ENCODE results near the gene MAP4K4.
A peak's percentile ranks its signal among the peaks of the same experiment; 100 is the strongest.

MAP4K4 gene

DNA sequence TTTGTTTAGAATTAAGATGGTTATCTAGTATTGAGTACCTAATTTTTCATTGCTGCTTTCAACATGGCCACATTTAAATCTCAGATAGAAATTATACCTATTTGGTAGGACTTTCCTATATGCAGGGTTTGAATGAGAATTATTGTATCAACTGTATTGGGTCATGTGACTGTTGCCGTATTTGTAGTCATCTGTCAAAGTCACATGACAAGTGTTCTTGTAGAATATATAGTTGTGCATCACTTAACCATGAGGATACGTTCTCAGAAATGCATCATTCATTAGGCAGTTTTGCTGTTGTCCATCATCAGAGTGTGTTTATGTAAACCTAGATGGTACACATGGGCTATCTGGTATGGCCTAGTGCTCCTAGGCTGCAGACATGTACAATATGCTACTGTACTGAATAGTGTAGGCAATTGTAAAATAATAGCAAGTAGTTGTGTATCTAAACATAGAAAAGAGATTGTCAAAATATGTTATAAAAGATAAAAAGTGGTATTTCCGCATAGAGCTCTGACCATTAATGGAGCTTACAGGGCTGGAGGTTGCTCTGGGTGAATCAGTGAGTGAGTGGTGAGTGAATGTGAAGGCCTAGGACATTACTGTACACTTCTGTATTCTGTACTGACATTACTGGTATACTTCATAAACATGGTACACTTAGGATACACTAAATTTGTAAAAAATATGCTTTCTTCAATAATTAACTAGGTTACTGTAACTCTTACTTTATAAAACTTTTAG, 123.7 kb downstream of the MAP4K4 start:
- Mint-ChIP-seq H3K9me3 (ENCODE audit: low read depth) (no peaks in the 10 kb centered on the region), H3K4me3 (no peak overlapping the region), H3K27ac (peak overlapping the region; percentile 3), H3K27me3 (no peaks in the 10 kb centered on the region), H3K36me3 (no peaks in the 10 kb centered on the region), H3K4me1 (ENCODE audit: low read depth) (peaks cover 75% of the 10 kb centered on the region)

DNA sequence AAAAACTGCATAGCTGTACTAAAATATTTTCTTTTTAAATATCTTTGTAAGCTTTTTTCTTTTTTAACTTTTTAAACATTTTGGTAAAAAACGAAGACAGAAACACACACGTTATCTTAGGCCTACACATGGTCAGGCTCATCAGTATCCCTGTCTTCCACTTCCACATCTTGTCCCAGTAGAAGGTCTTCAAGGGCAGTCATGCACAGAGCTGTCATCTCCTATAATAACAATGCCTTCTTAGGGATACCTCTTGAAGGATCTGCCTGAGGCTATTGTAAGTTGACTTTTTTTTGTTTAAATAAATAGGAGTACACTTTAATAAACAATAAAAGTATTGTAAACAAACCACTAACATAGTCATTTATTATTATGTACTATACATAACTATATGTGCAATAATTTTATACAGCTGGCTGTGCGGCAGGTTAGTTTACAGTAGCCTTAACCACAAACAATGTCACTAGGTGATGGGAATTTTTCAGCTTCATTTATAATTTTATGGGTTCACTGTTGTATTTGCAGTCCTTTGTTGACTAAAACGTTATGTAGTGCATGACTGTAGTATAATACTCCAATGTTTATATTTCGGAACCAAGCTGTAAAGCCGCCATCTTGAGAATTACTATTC, 124.4 kb downstream of the MAP4K4 start:
- Mint-ChIP-seq H3K27ac (peak overlapping the region; percentile 13), H3K4me3 (no peak overlapping the region), H3K36me3 (peaks cover 2% of the 10 kb centered on the region), H3K27me3 (no peaks in the 10 kb centered on the region), H3K4me1 (ENCODE audit: low read depth) (peaks cover 77% of the 10 kb centered on the region), H3K9me3 (ENCODE audit: low read depth) (no peaks in the 10 kb centered on the region)

GRCh38 chr2:101823347-101823791, 125.9 kb downstream of the MAP4K4 start:
- H3K27ac Mint-ChIP-seq, result peak overlapping the region; percentile 94

GRCh38 chr2:101823859-101824258, 126.4 kb downstream of the MAP4K4 start:
- no peak overlapping the region for H3K4me3 Mint-ChIP-seq
- H3K27ac Mint-ChIP-seq, result peak overlapping the region; percentile 94
- H3K36me3 Mint-ChIP-seq, result peaks cover 2% of the 10 kb centered on the region
- no peaks in the 10 kb centered on the region for H3K9me3 Mint-ChIP-seq (ENCODE audit: low read depth)
- peaks cover 77% of the 10 kb centered on the region for H3K4me1 Mint-ChIP-seq (ENCODE audit: low read depth)
- H3K27me3 Mint-ChIP-seq, result no peaks in the 10 kb centered on the region

More at GRCh38 chr2:101823347-101823791, 125.9 kb downstream of the MAP4K4 start:
- peaks cover 77% of the 10 kb centered on the region for H3K4me1 Mint-ChIP-seq (ENCODE audit: low read depth)
- no peaks in the 10 kb centered on the region for H3K27me3 Mint-ChIP-seq
- H3K4me3 Mint-ChIP-seq, result peak overlapping the region; percentile 60
- peaks cover 2% of the 10 kb centered on the region for H3K36me3 Mint-ChIP-seq
- no peaks in the 10 kb centered on the region for H3K9me3 Mint-ChIP-seq (ENCODE audit: low read depth)

GRCh38 chr2:101826716-101827115, 129.2 kb downstream of the MAP4K4 start:
- Mint-ChIP-seq H3K4me3 (no peak overlapping the region), H3K9me3 (ENCODE audit: low read depth) (no peaks in the 10 kb centered on the region), H3K27me3 (no peaks in the 10 kb centered on the region), H3K27ac (no peak overlapping the region), H3K36me3 (peaks cover 6% of the 10 kb centered on the region), H3K4me1 (ENCODE audit: low read depth) (peaks cover 79% of the 10 kb centered on the region)

GRCh38 chr2:101827246-101827645, 129.7 kb downstream of the MAP4K4 start:
- no peaks in the 10 kb centered on the region for H3K27me3 Mint-ChIP-seq
- peaks cover 6% of the 10 kb centered on the region for H3K36me3 Mint-ChIP-seq
- H3K4me3 Mint-ChIP-seq, result peak overlapping the region; percentile 3
- peak overlapping the region; percentile 13 for H3K27ac Mint-ChIP-seq
- no peaks in the 10 kb centered on the region for H3K9me3 Mint-ChIP-seq (ENCODE audit: low read depth)
- peaks cover 77% of the 10 kb centered on the region for H3K4me1 Mint-ChIP-seq (ENCODE audit: low read depth)

DNA sequence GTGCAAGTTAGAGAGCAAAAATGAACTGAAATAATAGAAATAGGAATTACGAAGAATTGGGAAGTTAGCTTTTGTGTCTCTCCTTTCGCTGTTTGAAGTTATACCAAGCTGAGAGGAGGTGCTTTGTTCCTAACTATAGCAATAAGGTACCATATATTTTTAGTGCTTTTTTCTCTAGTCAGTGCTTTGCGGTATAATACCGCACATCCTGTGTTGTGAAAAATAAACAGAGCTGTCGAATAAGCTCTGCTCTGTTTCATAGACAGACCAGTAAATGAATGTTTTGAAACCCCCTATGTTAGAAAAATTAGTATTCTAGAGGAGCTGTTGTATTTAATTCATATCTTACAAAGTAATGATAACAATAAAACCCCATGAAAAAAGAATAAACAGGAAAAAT, 130.8 kb downstream of the MAP4K4 start:
- Mint-ChIP-seq H3K27ac (peak overlapping the region; percentile 77), H3K4me3 (peak overlapping the region; percentile 51), H3K36me3 (peaks cover 8% of the 10 kb centered on the region), H3K9me3 (ENCODE audit: low read depth) (no peaks in the 10 kb centered on the region), H3K27me3 (no peaks in the 10 kb centered on the region), H3K4me1 (ENCODE audit: low read depth) (peaks cover 67% of the 10 kb centered on the region)

DNA sequence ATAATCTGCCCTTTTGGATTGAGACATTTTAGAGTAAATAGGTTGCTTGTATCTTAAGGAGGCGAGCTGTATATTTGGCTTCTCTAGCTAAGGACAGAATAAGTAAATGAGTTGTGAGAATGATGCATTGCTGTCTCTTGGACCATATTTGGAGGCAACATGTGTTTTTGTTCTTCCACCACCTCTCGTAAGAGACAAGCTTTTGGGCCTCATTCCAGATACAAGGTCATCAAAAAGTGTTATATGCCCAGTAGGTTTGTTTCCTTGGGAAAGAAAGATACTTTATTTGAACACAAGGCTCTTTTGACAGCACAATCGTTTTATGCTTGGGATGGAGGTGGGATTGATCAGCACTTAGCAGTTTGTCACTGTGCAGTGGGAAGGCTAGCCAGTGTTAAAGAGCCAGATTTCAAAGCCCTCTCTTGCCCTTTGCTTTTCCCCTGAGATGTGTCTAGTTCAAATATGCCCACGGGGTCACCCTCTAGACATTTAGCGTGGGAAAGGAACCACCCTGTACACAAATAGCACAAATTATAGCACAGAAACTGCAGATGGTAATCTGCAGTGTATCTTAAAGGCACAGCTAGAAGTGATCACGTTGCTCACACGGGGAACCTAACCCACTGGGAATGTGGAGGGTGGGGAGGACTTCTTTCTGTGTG, 131.3 kb downstream of the MAP4K4 start:
- no peaks in the 10 kb centered on the region for H3K9me3 Mint-ChIP-seq (ENCODE audit: low read depth)
- H3K36me3 Mint-ChIP-seq, result peaks cover 8% of the 10 kb centered on the region
- H3K4me1 Mint-ChIP-seq (ENCODE audit: low read depth), result peaks cover 62% of the 10 kb centered on the region
- H3K27me3 Mint-ChIP-seq, result no peaks in the 10 kb centered on the region
- peak overlapping the region; percentile 66 for H3K27ac Mint-ChIP-seq
- H3K4me3 Mint-ChIP-seq, result no peak overlapping the region

DNA sequence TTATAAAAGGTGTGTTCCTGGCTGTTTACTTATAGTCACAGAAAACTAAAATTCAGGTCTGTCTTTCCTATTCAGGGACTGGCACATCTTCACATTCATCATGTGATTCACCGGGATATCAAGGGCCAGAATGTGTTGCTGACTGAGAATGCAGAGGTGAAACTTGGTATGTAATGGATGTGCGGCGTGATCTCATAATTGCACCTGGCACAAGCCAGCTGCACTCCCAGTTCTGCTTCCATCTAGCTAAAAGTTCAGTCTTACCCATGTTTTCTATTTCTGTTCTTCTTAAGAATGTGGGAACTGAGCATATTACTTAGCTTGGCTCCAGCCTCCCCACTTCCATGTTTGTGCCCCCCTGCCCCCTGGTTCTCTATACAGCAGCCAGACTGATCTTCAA, 131.9 kb downstream of the MAP4K4 start:
- Mint-ChIP-seq H3K27ac (peak overlapping the region; percentile 66), H3K36me3 (peaks cover 10% of the 10 kb centered on the region), H3K4me3 (peak overlapping the region; percentile 36), H3K27me3 (no peaks in the 10 kb centered on the region), H3K9me3 (ENCODE audit: low read depth) (no peaks in the 10 kb centered on the region), H3K4me1 (ENCODE audit: low read depth) (peaks cover 60% of the 10 kb centered on the region)

GRCh38 chr2:101830146-101830545, 132.6 kb downstream of the MAP4K4 start:
- H3K9me3 Mint-ChIP-seq (ENCODE audit: low read depth), result no peaks in the 10 kb centered on the region
- H3K36me3 Mint-ChIP-seq, result peaks cover 15% of the 10 kb centered on the region
- H3K4me3 Mint-ChIP-seq, result peak overlapping the region; percentile 46
- no peaks in the 10 kb centered on the region for H3K27me3 Mint-ChIP-seq
- peaks cover 60% of the 10 kb centered on the region for H3K4me1 Mint-ChIP-seq (ENCODE audit: low read depth)
- H3K27ac Mint-ChIP-seq, result peak overlapping the region; percentile 66

DNA sequence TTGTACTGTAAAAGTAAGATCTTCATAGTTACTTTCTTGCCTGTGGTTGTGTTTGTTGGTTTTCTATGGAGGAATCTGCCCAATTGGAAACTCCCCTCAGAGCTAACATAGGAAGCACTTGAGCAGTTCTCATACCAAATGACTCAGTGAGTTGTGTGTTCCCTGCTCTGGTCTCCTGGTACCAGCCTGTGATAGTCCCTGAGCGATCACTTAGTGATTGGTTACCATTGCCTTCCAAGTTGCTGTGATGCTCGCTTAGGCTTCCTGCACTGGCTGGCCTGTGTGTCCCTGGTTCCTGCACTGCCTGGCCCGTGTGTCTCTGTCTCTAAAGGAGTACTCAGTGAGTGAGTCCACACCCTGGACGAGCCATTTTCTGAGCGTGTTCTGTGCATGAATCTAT, 133.0 kb downstream of the MAP4K4 start:
- peak overlapping the region; percentile 38 for H3K27ac Mint-ChIP-seq
- no peaks in the 10 kb centered on the region for H3K9me3 Mint-ChIP-seq (ENCODE audit: low read depth)
- no peaks in the 10 kb centered on the region for H3K27me3 Mint-ChIP-seq
- peaks cover 15% of the 10 kb centered on the region for H3K36me3 Mint-ChIP-seq
- H3K4me1 Mint-ChIP-seq (ENCODE audit: low read depth), result peaks cover 59% of the 10 kb centered on the region
- H3K4me3 Mint-ChIP-seq, result peak overlapping the region; percentile 33

DNA sequence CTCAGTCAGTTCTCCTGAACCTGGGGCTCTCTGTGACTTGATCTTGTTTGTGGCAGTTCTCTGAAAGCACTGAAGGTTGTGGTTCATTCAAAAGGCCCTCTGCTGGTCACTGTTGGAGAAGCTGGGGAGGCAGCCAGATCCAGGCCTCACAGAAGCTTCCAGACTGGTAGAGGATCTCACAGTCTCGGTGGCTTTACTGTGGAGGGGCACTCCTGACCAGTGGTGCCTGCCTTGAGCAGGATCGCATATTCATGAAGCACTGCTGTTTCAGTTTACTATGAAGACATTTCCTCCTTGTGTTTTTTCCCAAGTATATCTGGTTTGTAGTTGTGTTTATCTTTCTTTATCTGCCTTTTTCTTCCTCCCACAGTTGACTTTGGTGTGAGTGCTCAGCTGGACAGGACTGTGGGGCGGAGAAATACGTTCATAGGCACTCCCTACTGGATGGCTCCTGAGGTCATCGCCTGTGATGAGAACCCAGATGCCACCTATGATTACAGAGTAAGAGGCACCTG, 133.9 kb downstream of the MAP4K4 start:
- no peaks in the 10 kb centered on the region for H3K27me3 Mint-ChIP-seq
- peaks cover 52% of the 10 kb centered on the region for H3K4me1 Mint-ChIP-seq (ENCODE audit: low read depth)
- H3K4me3 Mint-ChIP-seq, result peak overlapping the region; percentile 49
- peaks cover 17% of the 10 kb centered on the region for H3K36me3 Mint-ChIP-seq
- H3K27ac Mint-ChIP-seq, result peak overlapping the region; percentile 80
- H3K9me3 Mint-ChIP-seq (ENCODE audit: low read depth), result no peaks in the 10 kb centered on the region

- H3K27ac Mint-ChIP-seq, result no peak overlapping the region
- H3K36me3 Mint-ChIP-seq, result peaks cover 15% of the 10 kb centered on the region
- H3K4me3 Mint-ChIP-seq, result no peak overlapping the region
- H3K27me3 Mint-ChIP-seq, result no peaks in the 10 kb centered on the region
- peaks cover 45% of the 10 kb centered on the region for H3K4me1 Mint-ChIP-seq (ENCODE audit: low read depth)
- no peaks in the 10 kb centered on the region for H3K9me3 Mint-ChIP-seq (ENCODE audit: low read depth)
These were observed 134.6 kb downstream of the MAP4K4 start for GRCh38 chr2:101832114-101832513.

DNA sequence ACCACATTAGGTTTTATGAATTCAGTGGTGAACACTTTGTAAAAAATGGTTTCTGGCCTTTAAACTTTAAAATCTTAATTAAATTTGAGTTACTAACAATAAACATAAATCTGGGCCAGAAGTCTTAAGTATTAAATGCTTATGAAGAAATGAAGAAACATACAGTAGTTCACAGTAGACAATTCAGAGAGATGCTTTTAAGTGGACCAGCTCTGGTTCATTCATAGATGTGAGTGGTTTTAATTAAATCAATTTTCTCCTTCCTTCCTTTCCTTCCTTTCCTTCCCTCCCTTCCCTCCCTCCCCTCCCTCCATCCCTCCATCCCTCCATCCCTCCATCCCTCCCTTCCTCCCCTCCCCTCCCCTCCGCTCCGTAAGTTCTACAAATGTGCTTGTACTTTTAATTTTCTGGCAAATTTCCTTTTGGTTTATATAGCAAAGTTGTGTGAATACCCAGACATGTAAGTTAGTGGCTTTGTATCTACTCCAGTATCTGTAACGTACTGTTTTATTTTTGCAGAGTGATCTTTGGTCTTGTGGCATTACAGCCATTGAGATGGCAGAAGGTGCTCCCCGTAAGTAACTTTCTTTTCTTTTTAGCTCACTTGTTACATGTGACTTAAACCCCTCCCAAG, 136.5 kb downstream of the MAP4K4 start:
- Mint-ChIP-seq H3K36me3 (peaks cover 19% of the 10 kb centered on the region), H3K27ac (peak overlapping the region; percentile 22), H3K27me3 (no peaks in the 10 kb centered on the region), H3K4me3 (no peak overlapping the region), H3K4me1 (ENCODE audit: low read depth) (peaks cover 26% of the 10 kb centered on the region), H3K9me3 (ENCODE audit: low read depth) (no peaks in the 10 kb centered on the region)
